ACHN (cell line): ENCODE data around the gene LLGL1.

Source experiments
- DNase-seq: peaks from one replicate; pipeline ENCODE4 v3.0.0-alpha.2; 2015
- in situ Hi-C: cut with HindIII; loops from 2 replicates; pipeline ENCODE4 v1.10.0; 2017; ENCODE audit warnings: low sequenced_read_pairs, low pct_ligation_motif_present, low pct_unique_long_range_greater_than_20kb

LLGL1 gene

DNA sequence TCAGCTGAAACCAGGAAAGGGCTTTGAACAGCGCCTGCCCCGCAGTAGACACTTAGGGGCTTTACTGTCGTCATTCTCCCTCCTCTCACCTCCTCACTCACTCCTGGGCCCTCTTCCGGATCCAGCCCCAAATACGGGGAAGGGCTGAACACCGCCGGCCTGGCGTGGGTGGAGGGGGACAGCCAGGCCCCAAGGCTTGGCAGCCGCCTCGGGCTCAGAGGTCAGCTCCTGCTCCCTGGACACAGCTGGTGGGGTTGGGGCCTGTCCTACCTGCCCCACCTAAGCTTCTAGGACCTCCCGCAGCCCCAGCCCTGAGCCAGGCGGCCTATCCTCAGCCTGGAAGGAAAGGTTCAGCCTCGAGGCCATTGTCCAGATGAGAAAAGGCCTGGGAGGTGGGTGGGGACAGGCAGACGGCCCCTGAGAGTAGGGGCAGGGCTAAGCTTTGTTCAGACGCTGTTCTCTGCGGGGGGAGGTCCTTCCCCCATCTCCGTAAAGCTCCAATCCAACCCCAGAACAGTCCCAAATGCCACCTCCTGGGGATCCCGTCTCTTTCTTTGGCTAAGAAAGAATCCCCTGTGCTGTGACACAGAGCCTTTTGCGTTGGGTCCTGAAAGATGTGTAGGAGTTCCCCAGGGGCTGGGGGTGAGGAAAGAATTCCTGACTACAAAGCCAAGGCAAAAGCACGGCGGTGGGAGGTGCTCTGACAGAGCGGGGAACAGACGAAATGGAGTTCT is 881 bp upstream of the LLGL1 start:
- in situ Hi-C loops = no loop called here
- DNase-seq = no peak

DNA sequence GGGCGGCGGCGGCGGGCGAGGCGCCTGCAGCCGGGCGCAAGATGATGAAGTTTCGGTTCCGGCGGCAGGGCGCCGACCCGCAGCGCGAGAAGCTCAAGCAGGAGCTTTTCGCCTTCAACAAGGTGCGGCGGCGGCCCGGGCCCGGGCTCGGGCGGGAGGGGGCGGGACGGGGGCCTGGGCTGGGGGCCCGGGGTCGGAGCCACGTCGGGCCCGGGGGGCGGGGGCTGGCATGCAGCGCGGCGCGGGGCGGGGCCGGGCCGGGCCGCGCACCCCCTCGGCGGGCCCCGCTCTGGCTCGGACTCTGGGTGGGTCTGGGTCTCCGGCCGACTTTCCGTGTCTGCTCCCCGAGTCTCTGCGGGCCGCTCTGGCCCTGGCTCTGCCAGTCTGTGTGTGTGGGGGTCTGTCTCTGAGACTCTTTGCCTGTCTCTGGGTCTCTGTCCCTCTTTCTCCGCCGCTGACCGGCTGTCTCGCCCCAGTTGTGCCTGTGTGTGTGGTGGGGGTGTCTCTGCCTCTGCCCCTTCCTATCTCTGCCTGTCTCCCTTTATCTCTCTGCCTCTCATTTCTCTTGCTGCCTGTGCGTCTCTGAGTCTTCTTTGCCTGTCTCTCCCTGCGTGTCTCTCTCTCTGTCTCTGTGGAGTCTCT is 328 bp downstream of the LLGL1 start:
- DNase-seq = no peak
- in situ Hi-C loops = no loop called here

DNA sequence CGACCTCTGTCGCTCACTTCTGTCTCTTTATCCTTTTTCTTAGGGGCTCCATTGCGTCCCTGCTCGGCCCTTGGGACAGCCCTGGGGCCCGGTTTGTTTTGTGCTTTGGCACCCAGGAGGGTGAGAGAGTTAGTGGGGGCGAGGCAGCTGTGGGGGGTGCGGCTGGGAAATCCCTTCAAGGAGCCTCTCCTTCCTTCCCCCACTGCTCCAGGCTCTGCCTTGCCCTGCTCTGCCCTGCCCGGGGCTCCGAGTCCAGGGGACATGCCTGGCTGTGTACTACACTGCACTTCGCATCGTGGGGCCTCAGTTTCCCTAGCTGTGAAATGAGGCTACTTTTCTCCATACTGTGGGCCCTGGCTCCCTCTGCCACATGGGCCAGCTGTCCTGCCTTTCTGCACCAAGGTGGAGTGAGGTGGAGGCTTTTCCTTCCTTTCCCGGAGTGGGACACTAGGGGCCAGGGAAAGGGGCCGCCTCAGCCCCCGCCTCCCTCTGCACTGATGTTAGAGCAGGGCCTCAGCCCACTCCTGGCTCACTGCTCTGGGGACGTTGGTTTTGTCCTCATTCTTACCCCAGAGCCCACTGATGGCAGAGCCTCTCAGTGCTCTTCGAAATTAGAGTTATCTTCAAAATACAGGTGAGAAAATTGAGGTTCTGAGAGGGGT is 980 bp downstream of the LLGL1 start:
- DNase-seq = no peak
- in situ Hi-C loops = no loop called here

GRCh38 chr17:18227635-18228034 is 2.2 kb downstream of the LLGL1 start:
- in situ Hi-C loops = no loop called here
- DNase-seq = no peak

GRCh38 chr17:18228176-18228682 is 2.8 kb downstream of the LLGL1 start:
- no peak for DNase-seq
- in situ Hi-C loops = no loop called here

DNA sequence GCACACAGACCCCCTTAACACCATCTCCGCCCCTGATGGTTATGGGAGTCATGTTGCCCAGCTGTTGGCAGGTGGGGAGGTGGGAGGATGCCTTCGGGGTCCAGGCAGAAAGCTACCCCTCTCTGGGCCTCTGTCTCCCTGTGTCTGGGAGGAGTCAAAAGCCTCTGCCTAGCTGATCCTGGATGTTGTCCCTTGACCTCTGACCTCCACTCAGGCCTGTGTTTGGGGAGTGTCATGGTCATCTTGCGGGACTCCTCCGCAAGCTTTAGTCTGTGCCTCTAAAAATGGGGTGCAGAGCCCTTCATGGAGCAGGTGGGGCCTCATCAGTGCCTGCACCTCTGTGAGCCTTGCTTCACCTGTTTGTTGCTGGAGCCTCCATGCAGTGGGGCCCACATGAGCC is 3.8 kb downstream of the LLGL1 start:
- in situ Hi-C loops = no loop called here
- DNase-seq = no peak

DNA sequence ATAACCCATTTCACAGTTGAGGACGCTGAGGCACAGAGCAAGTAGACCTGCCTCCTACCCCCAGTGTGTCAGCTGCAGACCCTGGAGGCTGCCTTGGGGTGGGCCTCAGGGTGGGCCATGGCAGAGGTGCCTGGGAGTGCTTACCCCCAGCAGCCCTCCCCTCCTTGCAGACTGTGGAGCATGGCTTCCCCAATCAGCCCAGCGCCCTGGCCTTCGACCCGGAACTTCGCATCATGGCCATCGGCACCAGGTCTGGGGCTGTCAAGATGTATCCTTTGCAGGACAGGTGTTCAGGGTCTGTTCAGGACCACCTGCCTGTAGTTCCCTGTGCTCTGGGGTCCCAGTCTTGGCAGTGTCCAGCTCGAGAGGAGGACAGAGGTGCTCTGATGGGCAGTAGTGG is 4.3 kb downstream of the LLGL1 start:
- in situ Hi-C loops = no loop called here
- no peak for DNase-seq

DNA sequence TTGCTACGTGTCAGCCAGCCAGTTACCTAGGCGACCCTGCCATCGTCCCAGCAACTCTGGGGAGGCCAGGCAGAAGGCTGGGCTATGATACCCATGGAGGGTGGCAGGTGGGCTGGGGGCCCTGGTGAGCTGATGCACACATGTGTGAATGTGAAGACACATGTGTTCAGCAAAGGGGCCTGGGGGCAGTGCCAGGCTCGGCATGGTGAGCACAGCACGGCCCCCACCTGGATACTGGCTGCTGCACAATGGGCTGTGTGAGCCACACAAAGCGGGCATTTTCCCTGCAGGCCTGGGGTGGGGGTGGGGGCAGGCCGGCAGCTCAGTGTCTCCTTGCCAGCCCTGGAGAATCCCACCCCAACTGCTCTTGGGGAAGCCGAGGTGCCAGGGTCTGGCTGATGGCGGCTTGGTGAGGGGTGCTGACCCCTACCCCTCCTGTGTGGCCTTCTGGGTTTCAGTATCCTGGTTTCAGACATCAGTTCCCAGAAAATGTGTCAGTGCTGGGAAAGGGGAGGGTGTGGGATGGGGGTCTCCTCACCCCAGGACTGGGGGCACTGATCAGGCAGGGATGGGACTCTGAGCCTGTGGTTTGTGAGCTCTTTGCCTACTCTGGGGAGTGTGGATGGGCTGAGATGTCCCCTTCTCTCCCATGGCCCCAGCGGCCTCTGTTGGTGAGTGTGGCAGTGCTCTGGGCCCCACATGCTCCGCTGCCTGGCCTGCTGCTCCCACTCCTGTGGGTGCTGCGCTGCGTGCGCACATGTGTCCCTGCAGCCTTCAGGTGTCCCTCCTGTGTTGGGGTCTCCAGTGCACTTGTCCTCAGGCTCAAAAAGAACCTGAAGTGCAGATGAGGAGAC is 5.1 kb downstream of the LLGL1 start:
- in situ Hi-C loops = no loop called here
- no peak for DNase-seq

- DNase-seq = no peak
These were observed 5.7 kb downstream of the LLGL1 start for GRCh38 chr17:18231164-18231563.

GRCh38 chr17:18233803-18234518 is 8.5 kb downstream of the LLGL1 start:
- DNase-seq = no peak
- in situ Hi-C loops = no loop called here

More at GRCh38 chr17:18231164-18231563, 5.7 kb downstream of the LLGL1 start:
- in situ Hi-C loops = no loop called here

- in situ Hi-C loops = no loop called here
- DNase-seq = no peak
These were observed 9.5 kb downstream of the LLGL1 start for GRCh38 chr17:18234853-18235380.

- no peak for DNase-seq
- in situ Hi-C loops = no loop called here
These were observed 10.4 kb downstream of the LLGL1 start for GRCh38 chr17:18235743-18236256.

GRCh38 chr17:18236494-18236893 is 11.1 kb downstream of the LLGL1 start:
- DNase-seq = no peak
- in situ Hi-C loops = no loop called here

GRCh38 chr17:18237461-18237860 is 12.0 kb downstream of the LLGL1 start:
- DNase-seq = no peak
- in situ Hi-C loops = no loop called here

GRCh38 chr17:18238299-18238698 is 12.9 kb downstream of the LLGL1 start:
- DNase-seq = no peak
- in situ Hi-C loops = no loop called here

GRCh38 chr17:18240449-18240848 is 15.0 kb downstream of the LLGL1 start:
- DNase-seq = no peak
- in situ Hi-C loops = no loop called here

- no peak for DNase-seq
- in situ Hi-C loops = no loop called here
These were observed 15.9 kb downstream of the LLGL1 start for GRCh38 chr17:18241229-18241871.
